IPS-20b (cell line): ENCODE measurements around the gene KLK14.

Experiments used
- H3K27ac ChIP-seq: one replicate; pipeline ENCODE4 v1.5.1; 2013; ENCODE audit warnings: low read length
- H3K27me3 ChIP-seq: 2 replicates; pipeline ENCODE4 v1.6.1; 2013; ENCODE audit warnings: mild to moderate bottlenecking, low read length, inconsistent platforms; ENCODE audit not compliant: insufficient read depth
- H3K36me3 ChIP-seq: 2 replicates; pipeline ENCODE4 v1.6.1; 2013; ENCODE audit warnings: low read depth, mild to moderate bottlenecking, inconsistent platforms, low read length, moderate library complexity; ENCODE audit not compliant: insufficient read depth
- H3K4me1 ChIP-seq: 2 replicates; pipeline ENCODE4 v1.6.1; 2013; ENCODE audit warnings: mild to moderate bottlenecking, control low read depth, inconsistent platforms, low read length, moderate library complexity; ENCODE audit not compliant: insufficient read depth
- H3K4me3 ChIP-seq: 2 replicates; pipeline ENCODE4 v1.5.1; 2013; ENCODE audit warnings: mild to moderate bottlenecking, low read length, inconsistent platforms
- H3K9ac ChIP-seq: 2 replicates; pipeline ENCODE4 v1.6.1; 2013; ENCODE audit warnings: low read depth, mild to moderate bottlenecking, inconsistent platforms, low read length, moderate library complexity
- H3K9me3 ChIP-seq: 2 replicates; pipeline ENCODE4 v1.6.1; 2013; ENCODE audit warnings: mild to moderate bottlenecking, low read depth, low read length, inconsistent platforms; ENCODE audit not compliant: insufficient read depth

The KLK14 gene, protein sequence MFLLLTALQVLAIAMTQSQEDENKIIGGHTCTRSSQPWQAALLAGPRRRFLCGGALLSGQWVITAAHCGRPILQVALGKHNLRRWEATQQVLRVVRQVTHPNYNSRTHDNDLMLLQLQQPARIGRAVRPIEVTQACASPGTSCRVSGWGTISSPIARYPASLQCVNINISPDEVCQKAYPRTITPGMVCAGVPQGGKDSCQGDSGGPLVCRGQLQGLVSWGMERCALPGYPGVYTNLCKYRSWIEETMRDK

DNA sequence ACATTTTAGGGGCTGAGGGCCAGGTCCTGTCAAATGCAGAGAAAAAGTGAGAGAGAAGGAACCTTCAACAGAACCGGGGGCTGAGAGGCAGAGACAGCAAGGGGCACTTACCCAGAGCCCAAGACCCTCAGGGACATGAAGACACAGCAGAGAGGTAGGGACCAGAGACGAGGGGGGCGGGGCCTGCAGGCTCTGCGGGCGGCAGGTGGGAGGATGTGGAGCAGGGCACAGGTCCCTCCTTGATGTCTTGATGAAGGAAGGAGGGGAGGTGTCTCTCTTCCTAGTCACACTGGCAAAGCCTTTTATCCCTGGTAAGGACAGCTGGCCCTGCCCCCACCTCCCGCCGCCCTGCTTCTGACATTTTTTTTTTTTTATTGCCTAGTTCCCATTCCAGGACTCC, at the start of gene KLK14:
KLK14 (minus strand) TSS at position 277 of the 400 bp plus-strand sequence; CDS start at position 4, 273 bp downstream.
- H3K27ac ChIP-seq: no peak within 1 kb of the TSS
- no peak within 1 kb of the TSS for H3K4me3 ChIP-seq
- no peaks in the 10 kb centered on the region for H3K4me1 ChIP-seq
- no peaks in the 10 kb centered on the region for H3K36me3 ChIP-seq
- no peak within 1 kb of the TSS for H3K9ac ChIP-seq
- no peaks in the 10 kb centered on the region for H3K9me3 ChIP-seq
- H3K27me3 ChIP-seq: no peaks in the 10 kb centered on the region

DNA sequence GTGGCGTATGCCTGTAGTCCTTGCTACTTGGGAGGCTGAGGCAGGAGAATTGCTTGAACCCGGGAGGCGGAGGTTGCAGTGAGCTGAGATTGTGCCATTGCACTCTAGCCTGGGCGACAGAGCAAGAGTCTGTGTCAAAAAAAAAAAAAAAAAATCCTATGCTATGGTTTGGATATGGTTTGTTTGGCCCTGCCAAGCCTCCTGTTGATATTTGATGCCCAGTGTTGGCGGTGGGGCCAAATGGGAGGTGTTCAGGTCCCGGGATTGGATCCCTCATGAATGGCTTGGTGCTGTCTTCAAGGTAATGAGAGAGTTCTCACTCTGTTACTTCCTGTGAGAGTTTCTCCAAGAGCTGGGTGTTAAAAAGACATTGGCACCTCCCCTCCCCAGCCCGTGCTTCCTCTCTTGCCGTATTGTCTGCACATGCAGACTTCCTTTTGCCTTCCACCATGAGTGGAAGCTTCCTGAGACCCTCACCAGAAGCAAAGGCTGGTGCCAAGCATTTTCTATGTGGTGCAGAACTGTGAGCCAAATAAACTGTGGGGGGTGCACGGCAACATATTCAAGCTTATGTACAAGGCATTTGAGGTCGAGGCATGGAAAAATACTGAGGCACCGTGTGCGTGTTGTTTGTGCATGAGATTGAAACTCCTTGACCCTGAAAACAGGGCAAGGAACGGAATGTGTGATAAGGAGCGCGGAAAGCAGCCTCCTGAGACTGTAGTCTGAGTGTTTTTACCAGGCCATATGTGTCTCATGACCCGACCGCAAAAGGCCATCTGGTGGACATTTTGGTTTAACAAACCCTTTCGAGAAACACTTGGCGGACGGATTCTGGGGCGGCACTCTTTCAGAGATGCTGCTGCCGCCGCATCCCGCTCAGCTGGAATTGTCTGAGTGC, 49.3 kb upstream of the KLK14 start:
- H3K4me3 ChIP-seq: no peak overlapping the region
- H3K4me1 ChIP-seq: no peaks in the 10 kb centered on the region
- H3K27me3 ChIP-seq: no peaks in the 10 kb centered on the region
- H3K36me3 ChIP-seq: no peaks in the 10 kb centered on the region
- H3K9me3 ChIP-seq: no peaks in the 10 kb centered on the region
- no peak overlapping the region for H3K27ac ChIP-seq
- no peak overlapping the region for H3K9ac ChIP-seq

DNA sequence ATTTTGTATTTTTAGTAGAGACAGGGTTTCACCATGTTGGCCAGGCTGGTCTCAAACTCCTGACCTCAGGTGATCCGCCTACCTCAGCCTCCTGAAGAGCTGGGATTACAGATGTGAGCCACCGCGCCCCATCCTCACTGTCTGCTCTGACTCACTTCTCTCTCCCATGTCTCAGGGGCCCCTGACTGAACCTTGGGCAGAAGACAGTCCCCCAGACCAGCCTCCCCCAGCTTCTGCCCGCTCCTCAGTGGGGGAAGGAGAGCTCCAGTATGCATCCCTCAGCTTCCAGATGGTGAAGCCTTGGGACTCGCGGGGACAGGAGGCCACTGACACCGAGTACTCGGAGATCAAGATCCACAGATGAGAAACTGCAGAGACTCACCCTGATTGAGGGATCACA, 47.0 kb upstream of the KLK14 start:
- no peak overlapping the region for H3K9ac ChIP-seq
- no peak overlapping the region for H3K27ac ChIP-seq
- no peaks in the 10 kb centered on the region for H3K27me3 ChIP-seq

DNA sequence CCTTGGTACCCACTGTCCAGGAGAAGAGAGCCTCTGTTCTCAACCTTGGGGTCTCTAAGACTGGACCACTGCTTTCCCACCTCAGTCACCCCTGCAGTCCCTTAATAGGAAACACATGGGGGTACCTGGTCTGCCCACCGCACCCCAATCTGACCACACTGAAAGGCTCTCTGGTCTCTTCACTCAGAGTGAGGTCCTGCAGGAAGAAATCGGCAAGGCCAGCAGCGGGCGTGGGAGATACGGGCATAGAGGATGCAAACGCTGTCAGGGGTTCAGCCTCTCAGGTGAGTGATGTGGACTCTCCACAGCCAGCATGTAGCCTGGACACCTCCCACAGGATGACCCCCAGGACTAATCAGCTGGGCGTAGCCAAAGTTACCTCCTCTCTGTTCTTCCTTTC, 45.5 kb upstream of the KLK14 start:
- no peaks in the 10 kb centered on the region for H3K4me1 ChIP-seq

More for the DNA sequence above, 47.0 kb upstream of the KLK14 start:
- no peaks in the 10 kb centered on the region for H3K9me3 ChIP-seq
- H3K4me1 ChIP-seq: no peaks in the 10 kb centered on the region
- no peaks in the 10 kb centered on the region for H3K36me3 ChIP-seq
- H3K4me3 ChIP-seq: no peak overlapping the region

DNA sequence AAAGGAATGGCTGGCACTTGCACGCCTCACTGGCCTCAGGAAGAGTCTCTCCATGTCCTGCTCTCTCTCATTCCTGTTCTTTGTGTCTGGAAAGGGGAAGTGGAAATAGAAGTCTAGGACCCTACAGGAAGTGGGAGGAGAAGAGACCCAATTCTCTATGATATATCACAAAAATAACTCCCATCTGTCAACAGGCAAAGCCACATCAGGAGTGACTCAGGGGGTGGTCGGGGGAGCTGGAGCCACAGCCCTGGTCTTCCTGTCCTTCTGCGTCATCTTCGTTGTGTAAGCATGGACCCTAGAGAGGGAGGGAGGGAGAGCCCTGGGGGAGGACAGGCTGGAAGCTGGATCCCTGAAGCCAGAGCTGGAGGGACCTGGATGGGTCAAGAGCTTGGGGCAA, 45.1 kb upstream of the KLK14 start:
- Histone ChIP-seq H3K4me3 (no peak overlapping the region), H3K4me1 (no peaks in the 10 kb centered on the region), H3K36me3 (no peaks in the 10 kb centered on the region)

More for the DNA sequence above, 45.5 kb upstream of the KLK14 start:
- Histone ChIP-seq H3K9ac (no peak overlapping the region), H3K27me3 (no peaks in the 10 kb centered on the region), H3K9me3 (no peaks in the 10 kb centered on the region), H3K4me3 (no peak overlapping the region), H3K27ac (no peak overlapping the region), H3K36me3 (no peaks in the 10 kb centered on the region)

DNA sequence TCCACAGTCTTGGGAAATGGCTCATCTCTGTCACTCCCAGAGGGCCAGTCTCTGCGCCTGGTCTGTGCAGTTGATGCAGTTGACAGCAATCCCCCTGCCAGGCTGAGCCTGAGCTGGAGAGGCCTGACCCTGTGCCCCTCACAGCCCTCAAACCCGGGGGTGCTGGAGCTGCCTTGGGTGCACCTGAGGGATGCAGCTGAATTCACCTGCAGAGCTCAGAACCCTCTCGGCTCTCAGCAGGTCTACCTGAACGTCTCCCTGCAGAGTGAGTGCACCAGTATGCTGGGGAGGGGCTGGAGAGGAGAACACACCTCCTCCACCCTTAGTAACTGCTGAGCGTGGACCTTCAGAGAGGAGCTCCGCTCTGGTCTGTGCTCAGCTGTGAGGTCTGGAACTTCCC, 44.3 kb upstream of the KLK14 start:
- H3K4me3 ChIP-seq: no peak overlapping the region
- H3K9me3 ChIP-seq: no peaks in the 10 kb centered on the region
- no peaks in the 10 kb centered on the region for H3K27me3 ChIP-seq
- no peak overlapping the region for H3K27ac ChIP-seq
- H3K36me3 ChIP-seq: no peaks in the 10 kb centered on the region
- no peak overlapping the region for H3K9ac ChIP-seq
- no peaks in the 10 kb centered on the region for H3K4me1 ChIP-seq

More for the DNA sequence above, 45.1 kb upstream of the KLK14 start:
- no peaks in the 10 kb centered on the region for H3K27me3 ChIP-seq
- no peak overlapping the region for H3K27ac ChIP-seq
- H3K9me3 ChIP-seq: no peaks in the 10 kb centered on the region
- no peak overlapping the region for H3K9ac ChIP-seq

DNA sequence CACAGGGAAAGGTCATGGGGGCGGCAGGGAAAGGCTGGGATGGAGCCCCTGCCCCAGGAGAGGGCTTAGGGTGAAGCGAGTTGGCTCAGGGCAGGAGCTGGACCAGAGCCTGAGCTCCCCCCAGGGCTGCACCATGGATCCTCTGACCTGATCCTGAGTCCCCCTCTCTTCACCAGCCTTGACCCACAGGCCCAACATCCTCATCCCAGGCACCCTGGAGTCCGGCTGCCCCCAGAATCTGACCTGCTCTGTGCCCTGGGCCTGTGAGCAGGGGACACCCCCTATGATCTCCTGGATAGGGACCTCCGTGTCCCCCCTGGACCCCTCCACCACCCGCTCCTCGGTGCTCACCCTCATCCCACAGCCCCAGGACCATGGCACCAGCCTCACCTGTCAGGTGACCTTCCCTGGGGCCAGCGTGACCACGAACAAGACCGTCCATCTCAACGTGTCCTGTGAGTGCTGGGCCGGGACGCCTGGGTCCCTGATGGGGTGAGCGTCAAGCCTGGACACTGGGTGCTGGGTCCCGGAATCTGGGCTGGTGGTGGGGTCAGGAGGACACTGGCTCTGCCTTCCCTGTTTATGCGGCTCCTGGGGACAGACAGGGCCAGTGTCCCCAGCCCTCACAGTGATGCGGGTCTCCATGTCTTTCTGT, 42.9 kb upstream of the KLK14 start:
- no peaks in the 10 kb centered on the region for H3K27me3 ChIP-seq

DNA sequence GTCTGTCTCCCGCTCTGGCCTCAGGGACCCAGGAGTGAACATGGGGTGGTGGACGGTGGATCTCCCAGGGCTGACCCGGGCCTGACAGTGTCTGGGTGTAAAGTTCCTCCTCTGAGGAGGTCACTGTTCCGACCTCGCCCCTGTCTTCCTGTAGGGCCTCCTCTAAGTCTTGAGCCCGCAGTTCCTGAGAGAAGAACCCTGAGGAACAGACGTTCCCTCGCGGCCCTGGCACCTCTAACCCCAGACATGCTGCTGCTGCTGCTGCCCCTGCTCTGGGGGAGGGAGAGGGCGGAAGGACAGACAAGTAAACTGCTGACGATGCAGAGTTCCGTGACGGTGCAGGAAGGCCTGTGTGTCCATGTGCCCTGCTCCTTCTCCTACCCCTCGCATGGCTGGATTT, 42.0 kb upstream of the KLK14 start, which contains the start of gene SIGLEC9:
SIGLEC9 (plus strand) TSS at position 178 of the 400 bp plus-strand sequence; CDS start at position 247, 69 bp downstream.
- H3K36me3 ChIP-seq: no peaks in the 10 kb centered on the region
- H3K9ac ChIP-seq: no peak within 1 kb of the TSS
- H3K9me3 ChIP-seq: no peaks in the 10 kb centered on the region
- H3K27me3 ChIP-seq: no peaks in the 10 kb centered on the region
- no peak within 1 kb of the TSS for H3K4me3 ChIP-seq
- no peak within 1 kb of the TSS for H3K27ac ChIP-seq
- H3K4me1 ChIP-seq: no peaks in the 10 kb centered on the region

More for the DNA sequence above, 42.9 kb upstream of the KLK14 start:
- Histone ChIP-seq H3K9me3 (no peaks in the 10 kb centered on the region), H3K36me3 (no peaks in the 10 kb centered on the region), H3K4me3 (no peak overlapping the region), H3K27ac (no peak overlapping the region), H3K9ac (no peak overlapping the region), H3K4me1 (no peaks in the 10 kb centered on the region)

DNA sequence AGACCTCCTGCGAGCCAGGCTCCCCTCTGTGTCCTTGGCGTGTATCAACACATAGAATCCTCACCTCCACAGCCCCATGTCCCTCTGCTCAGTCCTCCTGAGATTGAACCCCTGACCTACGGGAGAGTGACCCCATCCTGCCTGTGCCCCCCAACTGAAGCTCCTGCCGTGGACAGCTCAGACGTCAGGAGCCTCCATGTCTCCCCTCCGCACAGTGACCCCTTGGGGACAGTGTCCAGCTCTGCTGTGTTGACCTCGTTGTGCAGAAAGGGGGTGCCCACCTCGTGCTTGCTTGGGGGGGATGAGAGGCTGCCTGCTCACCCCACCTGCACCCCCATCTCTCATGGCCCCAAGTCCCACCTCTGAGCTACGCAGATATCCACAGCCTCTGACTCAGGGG, 41.5 kb upstream of the KLK14 start:
- no peak overlapping the region for H3K9ac ChIP-seq
- no peaks in the 10 kb centered on the region for H3K36me3 ChIP-seq
- H3K9me3 ChIP-seq: no peaks in the 10 kb centered on the region
- H3K27ac ChIP-seq: no peak overlapping the region
- no peaks in the 10 kb centered on the region for H3K27me3 ChIP-seq
- no peaks in the 10 kb centered on the region for H3K4me1 ChIP-seq
- H3K4me3 ChIP-seq: no peak overlapping the region

DNA sequence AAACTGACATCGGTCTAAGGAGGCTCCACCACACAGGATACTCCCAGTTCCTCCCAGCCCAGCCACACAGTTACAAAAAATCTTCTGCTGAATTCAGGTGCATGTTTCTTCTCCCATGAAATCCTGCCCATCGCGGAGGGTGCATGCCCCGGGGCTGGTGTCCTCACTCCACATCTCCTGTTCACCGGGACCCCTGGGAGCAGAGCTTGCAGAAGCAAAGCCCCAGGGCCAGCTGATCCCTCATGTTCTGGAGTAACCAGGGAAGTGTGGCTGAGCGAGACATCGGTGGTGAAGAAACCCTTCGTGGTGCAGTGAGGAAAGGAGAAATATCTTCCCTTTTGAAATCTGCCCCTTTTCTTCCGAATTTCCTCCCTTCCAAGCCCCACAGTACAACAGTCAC, 41.1 kb upstream of the KLK14 start:
- no peaks in the 10 kb centered on the region for H3K9me3 ChIP-seq
- H3K27ac ChIP-seq: no peak overlapping the region
- H3K4me1 ChIP-seq: no peaks in the 10 kb centered on the region
- no peaks in the 10 kb centered on the region for H3K36me3 ChIP-seq
- H3K9ac ChIP-seq: no peak overlapping the region
- H3K27me3 ChIP-seq: no peaks in the 10 kb centered on the region
- H3K4me3 ChIP-seq: no peak overlapping the region

DNA sequence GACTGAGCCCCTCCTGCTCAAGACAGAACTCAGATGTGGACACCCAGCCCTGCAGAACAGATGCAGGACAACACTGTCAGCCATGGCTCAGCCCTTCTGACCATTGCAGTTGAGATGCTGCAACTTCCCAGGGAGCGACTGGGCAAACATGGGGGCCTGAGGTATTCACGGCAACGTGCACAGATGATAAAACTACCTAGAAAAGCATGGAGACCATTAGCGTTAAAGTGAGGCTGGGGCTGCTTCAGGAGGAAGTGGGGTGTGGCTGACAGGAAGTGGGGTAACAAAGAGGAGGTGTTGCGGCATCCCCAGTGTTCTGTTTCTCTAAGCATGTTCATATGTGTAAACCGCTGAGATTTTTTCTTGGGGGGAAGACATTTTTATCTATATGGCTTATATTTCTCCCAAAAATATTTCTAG, 40.7 kb upstream of the KLK14 start:
- Histone ChIP-seq H3K9me3 (no peaks in the 10 kb centered on the region), H3K4me1 (no peaks in the 10 kb centered on the region), H3K27me3 (no peaks in the 10 kb centered on the region), H3K9ac (no peak overlapping the region), H3K36me3 (no peaks in the 10 kb centered on the region), H3K4me3 (no peak overlapping the region), H3K27ac (no peak overlapping the region)
